Stimulated activated CD8-positive, alpha-beta memory T cell treated with anti-CD3 and anti-CD28 coated beads, Interleukin-7, amount 100 ng/mL, for 4 hours (primary cell): ENCODE results near the gene KRT7.

ENCODE experiments used
- DNase-seq, 2 donors: peaks; one replicate each; pipeline ENCODE4 v3.0.0-alpha.2; 2020; ENCODE audit warnings: low read depth in 2 of 2

The KRT7 gene

GRCh38 chr12:52232674-52233461, at the start of gene KRT7:
TSS of gene KRT7 (plus strand) at chr12:52233243. CDS start at chr12:52233297, 54 bp downstream.
- DNase-seq: no peak

- DNase-seq: no peak
These were observed 49.5 kb upstream of the KRT7 start for GRCh38 chr12:52183544-52183910.

- no peak for DNase-seq
These were observed 49.1 kb upstream of the KRT7 start for GRCh38 chr12:52183971-52184370.

- no peak for DNase-seq
These were observed 48.2 kb upstream of the KRT7 start for GRCh38 chr12:52184813-52185212.

- DNase-seq: no peak
These were observed 47.6 kb upstream of the KRT7 start for GRCh38 chr12:52185400-52185967.

- DNase-seq: no peak
These were observed 46.8 kb upstream of the KRT7 start for GRCh38 chr12:52186118-52186840.

GRCh38 chr12:52187206-52187605, 45.8 kb upstream of the KRT7 start:
- DNase-seq: no peak

- no peak for DNase-seq
These were observed 45.4 kb upstream of the KRT7 start for GRCh38 chr12:52187640-52188039.

GRCh38 chr12:52188658-52189057, 44.4 kb upstream of the KRT7 start:
- no peak for DNase-seq

- DNase-seq: no peak
These were observed 43.5 kb upstream of the KRT7 start for GRCh38 chr12:52189376-52190174.

- DNase-seq: no peak
These were observed 41.9 kb upstream of the KRT7 start for GRCh38 chr12:52190860-52191729.

GRCh38 chr12:52191841-52192791, 40.9 kb upstream of the KRT7 start, which contains the start of gene KRT80:
TSS of gene KRT80 (minus strand) at chr12:52192014. CDS start at chr12:52191902, 112 bp downstream.
- DNase-seq: no peak

GRCh38 chr12:52193532-52193931, 39.5 kb upstream of the KRT7 start:
- DNase-seq: no peak

GRCh38 chr12:52193991-52194390, 39.1 kb upstream of the KRT7 start:
- DNase-seq: no peak

GRCh38 chr12:52195065-52195730, 37.8 kb upstream of the KRT7 start:
- DNase-seq: no peak

- DNase-seq: no peak
These were observed 35.4 kb upstream of the KRT7 start for GRCh38 chr12:52197371-52198231.

GRCh38 chr12:52198454-52199215, 34.4 kb upstream of the KRT7 start:
- DNase-seq: no peak
